Kidney epithelial cell (primary cell): Measurements from ENCODE around the gene UQCC3. TPM values are rescaled to one million over a fixed set of nuclear protein-coding genes. Genes with fewer than 3 reads are reported as not detected.

Experiments used
- DNase-seq: peaks from one replicate; pipeline ENCODE4 v3.0.0-alpha.2; 2010; ENCODE audit warnings: low read depth
- H3K27me3 ChIP-seq: 2 replicates; pipeline ENCODE4 v1.6.0; 2011; ENCODE audit warnings: low read length; ENCODE audit not compliant: control insufficient read depth, insufficient read depth
- H3K36me3 ChIP-seq: 2 replicates; pipeline ENCODE4 v1.5.1; 2011; ENCODE audit warnings: low read length; ENCODE audit not compliant: control insufficient read depth, insufficient read depth
- H3K4me3 ChIP-seq: 2 replicates; pipeline ENCODE4 v1.5.1; 2011; ENCODE audit warnings: low read depth, mild to moderate bottlenecking, control low read depth, low read length
- total RNA-seq: library from RNA; depleted of rRNA; stranded (reverse); fragments of >200 nt; gene quantifications from 2 replicates; pipeline ENCODE4 v1.2.3, GENCODE V29; 2015
- TF ChIP-seq, protein P1 (sequence below): IDR thresholded peaks from 2 replicates; pipeline ENCODE4 v1.5.1; 2011; ENCODE audit warnings: mild to moderate bottlenecking, moderate library complexity, low read length, control low read depth, inconsistent platforms; ENCODE audit not compliant: insufficient read depth, poor library complexity, severe bottlenecking

Gene UQCC3
- total RNA-seq, 1 donor from 2014 or later: 8.1 TPM

DNA sequence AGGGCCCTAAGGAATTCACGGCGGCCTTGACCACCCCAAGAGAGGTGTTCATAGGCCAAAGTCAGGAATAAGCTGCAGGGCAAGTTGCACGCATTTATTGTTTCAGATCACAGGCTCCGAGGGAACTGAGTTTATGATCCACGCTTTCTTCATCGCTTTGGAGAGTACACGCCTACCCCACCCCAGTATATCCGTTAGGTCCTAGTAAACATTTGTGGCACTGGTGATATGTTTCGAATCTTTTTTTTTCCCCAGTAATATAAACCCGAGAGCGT is 25.9 kb upstream of the UQCC3 start:
- Histone ChIP-seq H3K36me3 (peaks cover 1% of the 10 kb centered on the region), H3K4me3 (peak overlapping the region; percentile 61), H3K27me3 (no peaks in the 10 kb centered on the region)
- no peak for DNase-seq
- TF ChIP-seq, protein P1, sequence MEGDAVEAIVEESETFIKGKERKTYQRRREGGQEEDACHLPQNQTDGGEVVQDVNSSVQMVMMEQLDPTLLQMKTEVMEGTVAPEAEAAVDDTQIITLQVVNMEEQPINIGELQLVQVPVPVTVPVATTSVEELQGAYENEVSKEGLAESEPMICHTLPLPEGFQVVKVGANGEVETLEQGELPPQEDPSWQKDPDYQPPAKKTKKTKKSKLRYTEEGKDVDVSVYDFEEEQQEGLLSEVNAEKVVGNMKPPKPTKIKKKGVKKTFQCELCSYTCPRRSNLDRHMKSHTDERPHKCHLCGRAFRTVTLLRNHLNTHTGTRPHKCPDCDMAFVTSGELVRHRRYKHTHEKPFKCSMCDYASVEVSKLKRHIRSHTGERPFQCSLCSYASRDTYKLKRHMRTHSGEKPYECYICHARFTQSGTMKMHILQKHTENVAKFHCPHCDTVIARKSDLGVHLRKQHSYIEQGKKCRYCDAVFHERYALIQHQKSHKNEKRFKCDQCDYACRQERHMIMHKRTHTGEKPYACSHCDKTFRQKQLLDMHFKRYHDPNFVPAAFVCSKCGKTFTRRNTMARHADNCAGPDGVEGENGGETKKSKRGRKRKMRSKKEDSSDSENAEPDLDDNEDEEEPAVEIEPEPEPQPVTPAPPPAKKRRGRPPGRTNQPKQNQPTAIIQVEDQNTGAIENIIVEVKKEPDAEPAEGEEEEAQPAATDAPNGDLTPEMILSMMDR: no peak

- Histone ChIP-seq H3K4me3 (peak within 1 kb of the TSS; percentile 61), H3K27me3 (no peaks in the 10 kb centered on the region), H3K36me3 (peaks cover 1% of the 10 kb centered on the region)
- DNase-seq: peak; percentile 87
- TF ChIP-seq, protein P1: no peak
Observed at GRCh38 chr11:62645946-62646824, 25.3 kb upstream of the UQCC3 start, which contains the start of gene GANAB. Gene GANAB (minus strand): TSS chr11:62646613. CDS start chr11:62646599, 14 bp downstream.

GRCh38 chr11:62646825-62647608 is 24.5 kb upstream of the UQCC3 start:
- no peak overlapping the region for H3K4me3 ChIP-seq
- TF ChIP-seq, protein P1: no peak
- no peak for DNase-seq
- H3K36me3 ChIP-seq: peaks cover 1% of the 10 kb centered on the region
- no peaks in the 10 kb centered on the region for H3K27me3 ChIP-seq

DNA sequence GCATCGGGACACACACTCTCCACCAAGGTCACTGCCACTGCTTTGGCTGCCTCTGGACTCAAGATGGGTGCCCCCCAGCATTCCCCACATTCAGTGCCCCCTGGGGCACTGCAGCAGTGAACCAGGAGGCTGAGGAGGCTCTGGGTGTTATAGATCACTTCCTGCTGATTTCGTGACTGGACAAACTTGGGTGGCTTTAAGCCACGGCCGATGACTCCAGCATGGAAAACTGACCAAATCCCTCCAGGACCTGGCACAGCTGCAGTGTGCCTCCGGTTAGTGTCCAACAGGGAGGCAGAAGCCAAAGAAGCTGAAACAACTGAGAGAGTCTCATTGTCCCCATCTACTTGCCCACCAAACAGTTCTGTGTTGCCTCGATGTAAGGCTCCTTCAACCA is 23.9 kb upstream of the UQCC3 start:
- no peak for DNase-seq
- H3K27me3 ChIP-seq: no peaks in the 10 kb centered on the region
- TF ChIP-seq, protein P1: no peak
- H3K36me3 ChIP-seq: peaks cover 1% of the 10 kb centered on the region
- H3K4me3 ChIP-seq: no peak overlapping the region

DNA sequence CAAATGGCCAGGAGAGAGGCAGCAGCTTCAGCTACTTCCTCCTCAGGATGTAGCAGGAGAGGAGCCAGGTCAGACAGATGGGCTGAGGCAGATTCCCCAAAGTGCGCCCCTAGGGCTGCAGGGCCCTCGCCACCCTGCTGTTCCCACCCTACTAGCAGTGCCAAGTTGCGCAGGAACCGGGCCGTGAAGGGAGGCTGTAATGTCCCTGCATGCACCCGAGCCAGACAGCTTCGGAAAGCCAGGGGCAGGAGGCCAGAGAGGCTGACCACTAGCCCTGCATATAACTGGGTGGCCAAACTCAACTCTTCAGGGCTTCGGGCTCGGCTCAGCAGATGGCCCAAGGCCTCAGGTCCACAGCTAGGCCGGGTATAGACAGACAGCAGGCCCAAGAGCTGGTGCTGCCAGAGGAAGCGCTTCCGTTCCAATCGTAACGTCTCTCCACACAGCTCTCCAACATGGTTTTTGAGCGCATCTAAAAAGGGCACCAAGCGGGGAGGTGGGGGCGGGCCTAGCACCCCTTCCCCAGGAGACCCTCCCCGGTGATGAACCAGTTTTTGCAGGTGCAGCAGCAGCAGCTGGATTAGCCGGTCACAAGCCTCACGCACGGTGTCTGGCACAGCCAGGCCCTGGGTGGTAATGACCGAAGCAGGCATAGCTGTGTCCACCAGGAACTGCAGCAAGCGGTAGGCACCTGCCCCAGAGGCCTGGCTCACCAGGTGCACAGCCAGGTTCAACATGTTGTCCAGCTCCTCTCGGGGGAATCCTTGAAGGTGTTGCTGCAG is 23.1 kb upstream of the UQCC3 start:
- peaks cover 1% of the 10 kb centered on the region for H3K36me3 ChIP-seq
- DNase-seq: no peak
- TF ChIP-seq, protein P1: no peak
- H3K27me3 ChIP-seq: no peaks in the 10 kb centered on the region
- no peak overlapping the region for H3K4me3 ChIP-seq
